Measurements from ENCODE around the gene MRAS. TPM values are rescaled to one million over a fixed set of nuclear protein-coding genes. Genes with fewer than 3 reads are reported as not detected.
A peak's percentile ranks its signal among the peaks of the same experiment; 100 is the strongest.

Gene MRAS
- total RNA-seq, 1 donor = 80.7 TPM

DNA sequence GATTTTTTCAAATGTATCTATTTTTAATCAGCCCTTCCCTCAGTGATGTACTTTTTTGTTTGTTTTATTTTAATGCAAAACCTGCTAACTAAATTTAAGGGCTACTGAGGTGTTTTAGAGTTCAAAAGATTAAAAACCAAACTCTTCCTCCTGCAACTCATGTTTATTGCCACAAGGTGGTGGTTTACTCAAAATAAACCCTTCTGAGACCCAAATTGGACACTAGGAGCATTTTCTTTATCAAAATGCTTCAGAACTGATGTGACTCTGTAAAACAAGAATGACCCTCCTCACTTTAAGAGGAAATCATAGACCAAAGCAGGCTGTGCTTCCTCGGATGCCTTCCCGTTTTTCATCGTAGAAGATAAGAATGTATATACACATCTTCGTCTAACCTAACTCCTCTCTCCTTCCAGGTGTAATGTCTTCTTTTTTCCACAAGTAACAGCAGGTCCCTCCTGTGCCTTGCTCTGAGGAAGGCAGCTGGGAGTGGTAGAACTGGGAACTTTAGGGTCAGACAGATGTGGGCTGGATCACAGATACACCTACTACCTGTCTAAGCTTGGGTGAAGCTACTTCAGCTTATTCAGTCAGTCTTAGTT, 15.8 kb upstream of the MRAS start:
- Histone ChIP-seq H3K36me3 (ENCODE audit: insufficient read depth, low read length) (no peaks in the 10 kb centered on the region), H2AFZ (ENCODE audit: low read length) (no peak overlapping the region), H3K4me1 (ENCODE audit: insufficient read depth, low read length) (peaks cover 11% of the 10 kb centered on the region), H3K27me3 (ENCODE audit: insufficient read depth, low read length) (peaks cover 5% of the 10 kb centered on the region), H4K20me1 (ENCODE audit: insufficient read depth, low read length) (no peaks in the 10 kb centered on the region), H3K4me2 (ENCODE audit: insufficient read depth, low read length) (no peak overlapping the region), H3K27ac (ENCODE audit: low read depth, low read length) (no peak overlapping the region), H3K9me3 (ENCODE audit: low read depth, low read length) (no peaks in the 10 kb centered on the region), H3K4me3 (ENCODE audit: insufficient read depth, low read length) (no peak overlapping the region), H3K79me2 (ENCODE audit: insufficient read depth, low read length) (no peaks in the 10 kb centered on the region)
- TF ChIP-seq, protein P1, sequence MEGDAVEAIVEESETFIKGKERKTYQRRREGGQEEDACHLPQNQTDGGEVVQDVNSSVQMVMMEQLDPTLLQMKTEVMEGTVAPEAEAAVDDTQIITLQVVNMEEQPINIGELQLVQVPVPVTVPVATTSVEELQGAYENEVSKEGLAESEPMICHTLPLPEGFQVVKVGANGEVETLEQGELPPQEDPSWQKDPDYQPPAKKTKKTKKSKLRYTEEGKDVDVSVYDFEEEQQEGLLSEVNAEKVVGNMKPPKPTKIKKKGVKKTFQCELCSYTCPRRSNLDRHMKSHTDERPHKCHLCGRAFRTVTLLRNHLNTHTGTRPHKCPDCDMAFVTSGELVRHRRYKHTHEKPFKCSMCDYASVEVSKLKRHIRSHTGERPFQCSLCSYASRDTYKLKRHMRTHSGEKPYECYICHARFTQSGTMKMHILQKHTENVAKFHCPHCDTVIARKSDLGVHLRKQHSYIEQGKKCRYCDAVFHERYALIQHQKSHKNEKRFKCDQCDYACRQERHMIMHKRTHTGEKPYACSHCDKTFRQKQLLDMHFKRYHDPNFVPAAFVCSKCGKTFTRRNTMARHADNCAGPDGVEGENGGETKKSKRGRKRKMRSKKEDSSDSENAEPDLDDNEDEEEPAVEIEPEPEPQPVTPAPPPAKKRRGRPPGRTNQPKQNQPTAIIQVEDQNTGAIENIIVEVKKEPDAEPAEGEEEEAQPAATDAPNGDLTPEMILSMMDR (IDR thresholded peaks at IDR 0.05; ENCODE audit: extremely low read depth, low read depth, low read length) = peak; percentile 67
- DNase-seq (ENCODE audit: insufficient read length, low spot score, missing footprints) = peak; percentile 91

DNA sequence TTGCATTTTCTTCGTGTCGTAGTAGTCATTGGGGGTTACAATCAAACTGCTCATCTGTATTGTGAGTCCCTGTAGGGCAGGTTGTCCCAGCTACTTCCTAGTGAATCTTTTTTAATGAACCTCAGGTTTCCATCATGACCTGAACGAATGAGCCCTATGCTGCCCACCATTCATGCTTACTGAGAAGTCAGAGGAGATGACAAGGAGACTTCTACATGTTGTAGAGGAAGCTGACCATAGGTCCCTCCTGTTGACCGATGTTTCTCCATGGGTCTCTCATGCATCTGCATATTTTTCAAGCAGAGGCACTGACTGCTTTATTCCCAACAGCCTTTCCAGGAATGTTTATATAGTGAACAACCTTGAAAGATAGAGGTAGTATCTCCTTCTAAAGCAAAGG, 13.8 kb upstream of the MRAS start:
- Histone ChIP-seq H3K27me3 (ENCODE audit: insufficient read depth, low read length) (peaks cover 5% of the 10 kb centered on the region), H2AFZ (ENCODE audit: low read length) (no peak overlapping the region), H3K9me3 (ENCODE audit: low read depth, low read length) (no peaks in the 10 kb centered on the region), H3K4me1 (ENCODE audit: insufficient read depth, low read length) (peaks cover 4% of the 10 kb centered on the region), H3K4me2 (ENCODE audit: insufficient read depth, low read length) (no peak overlapping the region), H3K79me2 (ENCODE audit: insufficient read depth, low read length) (no peaks in the 10 kb centered on the region), H3K27ac (ENCODE audit: low read depth, low read length) (no peak overlapping the region), H3K4me3 (ENCODE audit: insufficient read depth, low read length) (no peak overlapping the region), H3K36me3 (ENCODE audit: insufficient read depth, low read length) (no peaks in the 10 kb centered on the region), H4K20me1 (ENCODE audit: insufficient read depth, low read length) (no peaks in the 10 kb centered on the region)
- TF ChIP-seq, protein P1 (IDR thresholded peaks at IDR 0.05; ENCODE audit: extremely low read depth, low read depth, low read length) = no peak
- DNase-seq (ENCODE audit: insufficient read length, low spot score, missing footprints) = peak; percentile 77

DNA sequence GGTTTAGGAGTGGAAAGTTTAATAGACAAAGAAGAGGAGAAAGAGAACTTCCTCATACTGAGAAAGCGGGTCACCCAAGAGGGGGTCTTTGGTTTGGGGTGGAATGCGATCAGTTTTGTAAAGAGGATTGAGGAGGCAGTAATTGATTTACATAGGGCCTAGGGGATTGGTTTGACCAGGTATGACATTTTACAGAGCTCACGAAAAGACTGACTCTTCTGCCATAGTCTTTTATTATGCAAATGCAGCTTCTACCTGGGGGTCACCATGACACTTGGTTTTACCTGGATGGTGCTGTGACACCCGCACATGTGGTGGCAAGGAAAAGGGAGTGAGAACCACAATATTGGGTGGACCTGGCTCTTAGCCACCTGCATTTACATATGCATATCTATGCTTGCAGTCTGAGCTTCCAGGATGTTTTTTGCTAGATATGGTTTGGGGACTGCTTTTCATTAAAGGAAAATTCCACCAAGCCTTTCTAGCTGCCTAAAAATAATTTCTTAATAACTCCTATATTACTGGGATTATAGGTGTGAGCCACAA, 11.9 kb upstream of the MRAS start:
- no peak overlapping the region for H2AFZ ChIP-seq (ENCODE audit: low read length)
- no peak overlapping the region for H3K27ac ChIP-seq (ENCODE audit: low read depth, low read length)
- no peaks in the 10 kb centered on the region for H3K4me1 ChIP-seq (ENCODE audit: insufficient read depth, low read length)
- TF ChIP-seq, protein P1 (IDR thresholded peaks at IDR 0.05; ENCODE audit: extremely low read depth, low read depth, low read length) = no peak
- no peaks in the 10 kb centered on the region for H3K79me2 ChIP-seq (ENCODE audit: insufficient read depth, low read length)
- H3K4me3 ChIP-seq (ENCODE audit: insufficient read depth, low read length) = no peak overlapping the region
- no peaks in the 10 kb centered on the region for H3K36me3 ChIP-seq (ENCODE audit: insufficient read depth, low read length)
- no peak overlapping the region for H3K4me2 ChIP-seq (ENCODE audit: insufficient read depth, low read length)
- H3K9me3 ChIP-seq (ENCODE audit: low read depth, low read length) = no peaks in the 10 kb centered on the region
- peaks cover 5% of the 10 kb centered on the region for H3K27me3 ChIP-seq (ENCODE audit: insufficient read depth, low read length)
- DNase-seq (ENCODE audit: insufficient read length, low spot score, missing footprints) = no peak
- no peaks in the 10 kb centered on the region for H4K20me1 ChIP-seq (ENCODE audit: insufficient read depth, low read length)

DNA sequence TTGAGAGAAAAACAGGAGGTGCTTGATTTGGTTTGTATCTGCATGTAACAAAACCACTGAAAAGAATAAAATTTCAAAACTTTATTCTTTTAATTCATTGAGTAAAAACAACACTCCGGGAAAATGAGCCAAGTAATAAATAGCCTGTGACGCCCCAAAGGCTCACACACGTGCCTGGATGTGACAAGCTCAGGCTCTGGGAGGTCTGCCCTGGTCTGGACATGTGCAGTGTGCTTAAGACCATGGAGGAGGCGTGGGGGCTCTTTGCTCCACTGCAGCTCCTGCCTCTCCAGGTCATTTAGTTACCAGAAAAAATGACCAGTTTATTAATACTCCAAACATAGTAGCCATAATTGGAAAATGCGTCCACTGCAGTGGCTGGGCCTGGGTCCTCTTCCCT, 10.1 kb upstream of the MRAS start:
- Histone ChIP-seq H3K27ac (ENCODE audit: low read depth, low read length) (no peak overlapping the region), H4K20me1 (ENCODE audit: insufficient read depth, low read length) (no peaks in the 10 kb centered on the region), H3K27me3 (ENCODE audit: insufficient read depth, low read length) (peaks cover 5% of the 10 kb centered on the region), H3K9me3 (ENCODE audit: low read depth, low read length) (no peaks in the 10 kb centered on the region), H3K4me2 (ENCODE audit: insufficient read depth, low read length) (no peak overlapping the region), H3K79me2 (ENCODE audit: insufficient read depth, low read length) (no peaks in the 10 kb centered on the region), H3K36me3 (ENCODE audit: insufficient read depth, low read length) (no peaks in the 10 kb centered on the region), H3K4me3 (ENCODE audit: insufficient read depth, low read length) (no peak overlapping the region), H3K4me1 (ENCODE audit: insufficient read depth, low read length) (no peaks in the 10 kb centered on the region), H2AFZ (ENCODE audit: low read length) (no peak overlapping the region)
- TF ChIP-seq, protein P1 (IDR thresholded peaks at IDR 0.05; ENCODE audit: extremely low read depth, low read depth, low read length) = no peak
- DNase-seq (ENCODE audit: insufficient read length, low spot score, missing footprints) = no peak
